Measurements from ENCODE around the gene CTDP1. TPM values are rescaled to one million over a fixed set of nuclear protein-coding genes. Genes with fewer than 3 reads are reported as not detected.
A peak's percentile ranks its signal among the peaks of the same experiment; 100 is the strongest.

Gene CTDP1
- total RNA-seq, 1 donor from 2014 or later: 34.8 TPM

GRCh38 chr18:79754022-79754761 is 74.6 kb downstream of the CTDP1 start:
- Mint-ChIP-seq H3K27me3 (ENCODE audit: unreplicated experiment) (peaks cover 7% of the 10 kb centered on the region), H3K4me1 (ENCODE audit: low read depth, unreplicated experiment) (peaks cover 3% of the 10 kb centered on the region), H3K27ac (ENCODE audit: unreplicated experiment) (no peak overlapping the region), H3K36me3 (ENCODE audit: unreplicated experiment) (peaks cover 34% of the 10 kb centered on the region), H3K4me3 (ENCODE audit: unreplicated experiment) (no peak overlapping the region), H3K9me3 (ENCODE audit: unreplicated experiment) (peaks cover 10% of the 10 kb centered on the region)
- DNase-seq: peak; percentile 7
- no peak for TF ChIP-seq CTCF (IDR thresholded peaks at IDR 0.05; ENCODE audit: partially characterized antibody, unreplicated experiment)

- peak; percentile 10 for DNase-seq
- TF ChIP-seq CTCF (IDR thresholded peaks at IDR 0.05; ENCODE audit: partially characterized antibody, unreplicated experiment): no peak
- Mint-ChIP-seq H3K27me3 (ENCODE audit: unreplicated experiment) (peaks cover 4% of the 10 kb centered on the region), H3K4me3 (ENCODE audit: unreplicated experiment) (no peak overlapping the region), H3K27ac (ENCODE audit: unreplicated experiment) (no peak overlapping the region), H3K4me1 (ENCODE audit: low read depth, unreplicated experiment) (no peaks in the 10 kb centered on the region), H3K9me3 (ENCODE audit: unreplicated experiment) (peaks cover 8% of the 10 kb centered on the region), H3K36me3 (ENCODE audit: unreplicated experiment) (peaks cover 40% of the 10 kb centered on the region)
Observed at GRCh38 chr18:79754831-79755351, 75.3 kb downstream of the CTDP1 start.

- peak; percentile 3 for DNase-seq
- no peak overlapping the region for H3K27ac Mint-ChIP-seq (ENCODE audit: unreplicated experiment)
- peaks cover 13% of the 10 kb centered on the region for H3K9me3 Mint-ChIP-seq (ENCODE audit: unreplicated experiment)
- no peaks in the 10 kb centered on the region for H3K4me1 Mint-ChIP-seq (ENCODE audit: low read depth, unreplicated experiment)
- no peak overlapping the region for H3K4me3 Mint-ChIP-seq (ENCODE audit: unreplicated experiment)
- TF ChIP-seq CTCF (IDR thresholded peaks at IDR 0.05; ENCODE audit: partially characterized antibody, unreplicated experiment): no peak
- H3K27me3 Mint-ChIP-seq (ENCODE audit: unreplicated experiment): peaks cover 4% of the 10 kb centered on the region
- H3K36me3 Mint-ChIP-seq (ENCODE audit: unreplicated experiment): peaks cover 46% of the 10 kb centered on the region
Observed at GRCh38 chr18:79755496-79756142, 76.0 kb downstream of the CTDP1 start.

GRCh38 chr18:79756143-79756500 is 76.5 kb downstream of the CTDP1 start:
- no peak for TF ChIP-seq CTCF (IDR thresholded peaks at IDR 0.05; ENCODE audit: partially characterized antibody, unreplicated experiment)
- no peak for DNase-seq
- H3K27ac Mint-ChIP-seq (ENCODE audit: unreplicated experiment): no peak overlapping the region
- H3K4me3 Mint-ChIP-seq (ENCODE audit: unreplicated experiment): no peak overlapping the region
- H3K4me1 Mint-ChIP-seq (ENCODE audit: low read depth, unreplicated experiment): no peaks in the 10 kb centered on the region
- H3K9me3 Mint-ChIP-seq (ENCODE audit: unreplicated experiment): peaks cover 15% of the 10 kb centered on the region
- H3K27me3 Mint-ChIP-seq (ENCODE audit: unreplicated experiment): peaks cover 4% of the 10 kb centered on the region
- peaks cover 50% of the 10 kb centered on the region for H3K36me3 Mint-ChIP-seq (ENCODE audit: unreplicated experiment)

GRCh38 chr18:79756826-79757225 is 77.2 kb downstream of the CTDP1 start:
- Mint-ChIP-seq H3K9me3 (ENCODE audit: unreplicated experiment) (peaks cover 15% of the 10 kb centered on the region), H3K36me3 (ENCODE audit: unreplicated experiment) (peaks cover 55% of the 10 kb centered on the region), H3K4me1 (ENCODE audit: low read depth, unreplicated experiment) (no peaks in the 10 kb centered on the region), H3K27ac (ENCODE audit: unreplicated experiment) (no peak overlapping the region), H3K4me3 (ENCODE audit: unreplicated experiment) (no peak overlapping the region), H3K27me3 (ENCODE audit: unreplicated experiment) (peaks cover 4% of the 10 kb centered on the region)
- no peak for TF ChIP-seq CTCF (IDR thresholded peaks at IDR 0.05; ENCODE audit: partially characterized antibody, unreplicated experiment)
- DNase-seq: peak; percentile 1

Measured in glutamatergic neuron (in vitro differentiated cells).